RWPE2 (cell line): ENCODE measurements around the gene MGST1.
A peak's percentile ranks its signal among the peaks of the same experiment; 100 is the strongest.

ENCODE experiments used
- ATAC-seq: fragments of 200-7000 bp; cut with Tn5 transposase; 3 replicates; pipeline ENCODE4 v1.9.1; 2021; ENCODE audit warnings: low read depth
- DNase-seq: peaks from one replicate; pipeline ENCODE4 v3.0.0-alpha.2; 2020; ENCODE audit warnings: low spot score
- H3K27ac ChIP-seq: fragments of 450-650 bp; 2 replicates; pipeline ENCODE4 v1.5.1; 2017; ENCODE audit warnings: mild to moderate bottlenecking; ENCODE audit not compliant: poor library complexity, severe bottlenecking
- H3K27me3 ChIP-seq: fragments of 250-450 bp; sonication (Bioruptor Pico); 2 replicates; pipeline ENCODE4 v1.5.1; 2021; ENCODE audit warnings: mild to moderate bottlenecking, moderate library complexity; ENCODE audit not compliant: insufficient read depth, poor library complexity, severe bottlenecking
- H3K36me3 ChIP-seq: fragments of 250-450 bp; sonication (Bioruptor Pico); 2 replicates; pipeline ENCODE4 v1.5.1; 2020; ENCODE audit warnings: low read depth, mild to moderate bottlenecking, moderate library complexity
- H3K4me1 ChIP-seq: fragments of 250-450 bp; sonication (Bioruptor Pico); 2 replicates; pipeline ENCODE4 v1.5.1; 2021; ENCODE audit warnings: mild to moderate bottlenecking, moderate library complexity; ENCODE audit not compliant: insufficient read depth, poor library complexity, severe bottlenecking
- H3K4me3 ChIP-seq: fragments of 250-450 bp; sonication (Bioruptor Pico); 2 replicates; pipeline ENCODE4 v1.5.1; 2021; ENCODE audit warnings: mild to moderate bottlenecking, moderate library complexity; ENCODE audit not compliant: severe bottlenecking
- H3K9me3 ChIP-seq: fragments of 250-450 bp; sonication (Bioruptor Pico); 2 replicates; pipeline ENCODE4 v1.5.1; 2021; ENCODE audit warnings: mild to moderate bottlenecking, moderate library complexity; ENCODE audit not compliant: severe bottlenecking
- CTCF ChIP-seq: fragments of 450-650 bp; IDR thresholded peaks from one replicate; pipeline ENCODE4 v1.5.1; 2017; ENCODE audit warnings: mild to moderate bottlenecking, moderate library complexity; ENCODE audit not compliant: poor library complexity, severe bottlenecking

Gene MGST1

DNA sequence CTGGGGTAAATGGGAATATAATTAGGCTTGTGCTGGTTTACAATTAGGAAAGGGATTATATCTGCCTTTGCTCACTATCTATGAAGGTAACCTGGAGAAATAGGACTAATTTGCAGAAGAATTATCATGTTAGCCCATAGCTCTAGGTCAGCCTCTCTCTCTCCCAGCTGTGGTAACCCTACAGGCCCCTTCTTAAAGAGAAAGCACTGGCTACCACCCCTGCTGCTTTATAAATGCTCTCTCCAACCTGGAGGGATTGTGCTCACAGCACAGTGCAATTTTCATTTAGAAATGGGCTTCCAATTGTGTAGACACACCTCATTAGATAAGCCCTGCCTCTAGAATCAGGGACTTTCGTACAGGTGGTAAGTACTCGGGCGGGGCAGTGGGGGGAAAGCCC is 22.7 kb upstream of the MGST1 start:
- no peak overlapping the region for H3K4me3 ChIP-seq
- no peaks in the 10 kb centered on the region for H3K9me3 ChIP-seq
- ATAC-seq (no peak), DNase-seq (no peak)
- H3K4me1 ChIP-seq: no peaks in the 10 kb centered on the region
- H3K36me3 ChIP-seq: no peaks in the 10 kb centered on the region
- no peak for TF ChIP-seq CTCF
- no peak overlapping the region for H3K27ac ChIP-seq
- no peaks in the 10 kb centered on the region for H3K27me3 ChIP-seq

DNA sequence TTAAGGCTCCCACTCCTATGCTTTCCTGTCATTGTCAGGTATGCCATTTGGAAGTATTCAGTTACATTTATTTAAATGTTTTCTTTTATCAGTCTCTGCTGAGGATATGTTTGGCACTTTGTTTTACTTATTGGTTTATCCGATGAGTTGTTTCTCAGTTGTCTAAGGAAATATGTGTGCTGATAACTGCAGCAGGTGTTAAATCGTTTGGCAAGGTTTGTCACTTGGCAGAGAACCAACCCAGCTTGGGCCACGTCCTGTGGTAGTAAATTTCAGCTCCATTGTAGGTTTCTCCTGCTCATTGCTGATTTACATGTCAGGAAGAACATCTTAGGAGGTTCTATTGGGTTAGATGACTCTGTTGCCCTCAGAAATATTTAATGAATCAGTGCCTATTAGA is 22.0 kb upstream of the MGST1 start:
- Histone ChIP-seq H3K27me3 (no peaks in the 10 kb centered on the region), H3K9me3 (no peaks in the 10 kb centered on the region), H3K36me3 (no peaks in the 10 kb centered on the region), H3K4me3 (no peak overlapping the region), H3K4me1 (no peaks in the 10 kb centered on the region), H3K27ac (no peak overlapping the region)
- TF ChIP-seq CTCF: no peak
- DNase-seq: no peak
- ATAC-seq: no peak

GRCh38 chr12:16327963-16328362 is 19.5 kb upstream of the MGST1 start:
- no peak overlapping the region for H3K27ac ChIP-seq
- H3K36me3 ChIP-seq: no peaks in the 10 kb centered on the region
- ATAC-seq: no peak
- DNase-seq: no peak
- no peaks in the 10 kb centered on the region for H3K9me3 ChIP-seq
- H3K4me1 ChIP-seq: no peaks in the 10 kb centered on the region
- TF ChIP-seq CTCF: no peak
- no peak overlapping the region for H3K4me3 ChIP-seq
- H3K27me3 ChIP-seq: no peaks in the 10 kb centered on the region

DNA sequence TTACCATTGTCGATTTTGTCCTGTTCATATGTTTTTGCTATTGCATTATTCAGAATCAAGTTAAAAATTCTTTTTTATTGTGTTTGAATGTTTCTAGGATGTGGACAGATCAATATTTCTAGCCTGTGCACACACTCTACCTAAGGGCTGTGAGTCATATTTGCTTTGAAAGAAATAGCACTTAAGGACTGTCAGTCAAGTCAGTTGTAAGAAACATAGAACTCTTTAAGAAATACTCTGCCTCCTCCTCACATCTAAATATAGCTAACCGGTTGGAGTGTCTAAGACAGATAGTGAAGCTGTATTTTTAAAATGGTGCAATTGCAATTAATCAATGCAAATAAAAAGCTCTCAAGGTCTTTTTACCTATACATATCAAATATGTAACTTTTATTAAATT is 17.9 kb upstream of the MGST1 start:
- DNase-seq (no peak), ATAC-seq (peak; percentile 71)
- no peaks in the 10 kb centered on the region for H3K4me1 ChIP-seq
- no peak for TF ChIP-seq CTCF
- H3K36me3 ChIP-seq: no peaks in the 10 kb centered on the region
- H3K9me3 ChIP-seq: no peaks in the 10 kb centered on the region
- H3K27ac ChIP-seq: no peak overlapping the region
- H3K4me3 ChIP-seq: no peak overlapping the region
- no peaks in the 10 kb centered on the region for H3K27me3 ChIP-seq

- no peaks in the 10 kb centered on the region for H3K4me1 ChIP-seq
- TF ChIP-seq CTCF: no peak
- no peak overlapping the region for H3K27ac ChIP-seq
- ATAC-seq (no peak), DNase-seq (no peak)
- H3K36me3 ChIP-seq: no peaks in the 10 kb centered on the region
- no peaks in the 10 kb centered on the region for H3K27me3 ChIP-seq
- no peaks in the 10 kb centered on the region for H3K9me3 ChIP-seq
- H3K4me3 ChIP-seq: no peak overlapping the region
Measured at GRCh38 chr12:16330560-16330959, 16.9 kb upstream of the MGST1 start.
